HG03280 (cell line): Measurements from ENCODE around the gene SLAMF9.

Experiments used
- ATAC-seq: cut with Tn5 transposase; IDR thresholded peaks from one replicate; pipeline ENCODE4 v1.9.1; 2021; ENCODE audit warnings: mild to moderate bottlenecking, moderate library complexity; ENCODE audit not compliant: unreplicated experiment

The SLAMF9 gene

DNA sequence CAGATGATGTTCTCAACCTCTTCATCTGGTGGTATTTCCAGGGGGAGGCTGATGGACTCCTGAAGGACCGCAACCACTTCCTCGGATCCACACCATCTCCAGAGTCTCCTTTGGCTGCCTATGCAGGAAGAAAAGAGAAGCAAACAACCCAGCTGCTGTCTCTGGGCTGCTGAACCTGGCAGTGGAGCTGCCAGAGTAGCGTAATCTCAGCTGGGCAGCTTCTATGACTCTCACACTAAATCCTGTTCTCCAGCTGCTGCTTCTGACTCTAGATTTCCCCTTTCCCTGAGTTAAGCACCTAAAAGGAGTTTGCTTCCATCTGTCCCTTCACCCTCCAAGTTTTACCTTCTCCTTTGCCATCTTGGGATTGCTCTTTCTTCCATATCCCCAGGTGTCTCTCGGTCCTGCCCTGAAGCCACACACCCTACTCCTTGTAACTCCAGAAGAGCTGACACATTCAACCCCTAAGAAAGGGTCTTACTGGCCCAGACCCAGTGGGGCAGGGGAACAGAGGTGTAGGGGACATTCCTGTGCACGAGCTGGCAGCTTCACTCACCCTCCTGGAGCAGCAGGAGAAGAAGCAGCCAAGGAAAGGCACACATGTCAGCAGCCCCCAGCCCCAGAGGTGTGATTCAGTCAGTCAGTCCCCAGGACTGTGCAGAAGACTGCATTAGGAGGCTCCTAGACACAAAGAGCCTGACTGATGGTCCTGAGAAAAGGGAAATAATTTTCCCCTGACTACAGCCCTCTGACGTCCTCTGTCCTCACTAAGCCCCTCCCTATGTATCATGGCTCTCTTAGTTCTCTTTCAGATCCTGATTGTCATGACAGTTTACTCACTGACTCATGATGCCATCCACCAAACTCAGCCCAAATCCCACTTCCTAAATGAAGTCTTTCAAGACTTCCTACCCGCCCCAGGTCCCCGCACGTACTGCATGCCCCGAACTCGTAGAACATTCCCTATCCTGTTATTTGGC is at the start of gene SLAMF9:
Gene SLAMF9 (minus strand): TSS at position 702 of the 980 bp plus-strand sequence. CDS start 100 bp downstream, at position 602.
- ATAC-seq = no peak

- ATAC-seq = no peak
Measured at GRCh38 chr1:160001440-160001839, 47.4 kb upstream of the SLAMF9 start.

DNA sequence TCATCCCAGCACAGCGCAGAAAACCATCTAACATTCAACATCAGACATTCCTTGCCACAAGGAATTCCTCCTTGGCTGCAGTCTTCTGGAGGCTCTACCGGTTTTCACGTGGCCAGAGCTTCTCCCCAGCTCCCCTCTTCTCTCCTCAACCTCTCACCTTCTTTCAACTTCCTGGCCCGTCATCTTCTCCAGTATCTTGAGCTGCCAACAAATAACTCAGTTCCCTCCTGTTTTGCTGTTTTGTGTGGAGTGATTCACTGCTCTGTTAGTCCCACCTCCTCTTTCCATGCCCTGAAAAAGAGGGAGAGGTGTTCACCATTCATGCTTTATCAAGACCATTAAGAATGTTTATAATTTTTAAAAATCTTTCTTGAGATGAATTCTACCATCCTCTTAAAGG is 45.2 kb upstream of the SLAMF9 start:
- no peak for ATAC-seq

DNA sequence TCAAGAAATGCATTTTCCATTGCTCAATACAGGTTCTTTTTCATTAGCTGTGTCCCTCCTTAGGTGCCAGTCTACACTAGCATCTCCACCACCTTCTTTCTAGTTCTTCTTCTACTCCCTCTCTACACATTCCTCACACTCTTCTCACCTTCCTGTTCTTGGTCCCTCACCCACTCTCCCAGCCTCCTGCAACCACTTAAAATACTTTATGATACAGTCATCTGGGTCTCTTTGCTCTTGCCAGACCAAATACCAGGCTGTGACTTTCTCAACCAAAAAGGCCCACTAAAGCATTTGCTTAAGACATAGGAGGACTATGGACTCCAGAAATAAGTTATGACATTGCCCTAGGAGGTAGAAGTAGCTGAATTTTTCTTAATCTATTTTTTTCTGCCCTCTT is 42.6 kb upstream of the SLAMF9 start:
- no peak for ATAC-seq

DNA sequence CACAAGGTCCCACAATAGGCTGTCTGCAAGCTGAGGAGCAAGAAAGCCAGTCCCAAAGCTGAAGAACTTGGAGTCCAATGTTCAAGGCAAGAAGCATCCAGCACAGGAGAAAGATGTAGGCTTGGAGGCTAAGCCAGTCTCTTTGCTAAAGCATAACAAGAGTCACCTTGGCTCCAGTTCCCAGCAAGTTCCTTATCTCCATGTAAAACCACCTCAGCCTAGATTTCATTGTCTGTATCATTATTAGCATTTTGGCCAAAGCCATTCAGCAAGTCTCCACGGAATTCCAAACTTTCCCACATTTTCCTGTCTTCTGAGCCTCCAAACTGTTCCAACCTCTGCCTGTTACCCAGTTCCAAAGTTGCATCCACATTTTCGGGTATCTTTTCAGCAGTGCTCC is 40.9 kb upstream of the SLAMF9 start:
- no peak for ATAC-seq

GRCh38 chr1:159993911-159994310 is 39.9 kb upstream of the SLAMF9 start:
- ATAC-seq = no peak

GRCh38 chr1:159992161-159992560 is 38.1 kb upstream of the SLAMF9 start:
- no peak for ATAC-seq

DNA sequence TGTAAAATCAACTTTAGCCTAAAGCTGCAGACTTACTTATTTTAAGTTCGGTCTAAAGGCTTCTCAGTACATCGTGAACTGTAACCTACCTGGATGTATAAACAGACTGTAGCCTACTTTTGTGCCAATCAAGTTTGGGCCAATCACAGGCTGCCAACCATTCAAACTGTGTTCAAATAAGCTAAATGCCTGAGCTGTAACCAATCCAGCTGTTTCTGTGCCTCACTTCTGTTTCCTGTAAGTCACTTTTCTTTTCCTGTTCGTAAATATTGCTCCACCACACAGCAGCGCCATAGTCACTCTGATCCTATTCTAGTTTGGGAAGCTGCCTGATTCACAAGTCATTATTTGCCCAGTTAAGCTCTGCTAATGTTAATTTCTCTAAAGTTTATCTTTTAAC is 37.5 kb upstream of the SLAMF9 start:
- ATAC-seq = no peak

DNA sequence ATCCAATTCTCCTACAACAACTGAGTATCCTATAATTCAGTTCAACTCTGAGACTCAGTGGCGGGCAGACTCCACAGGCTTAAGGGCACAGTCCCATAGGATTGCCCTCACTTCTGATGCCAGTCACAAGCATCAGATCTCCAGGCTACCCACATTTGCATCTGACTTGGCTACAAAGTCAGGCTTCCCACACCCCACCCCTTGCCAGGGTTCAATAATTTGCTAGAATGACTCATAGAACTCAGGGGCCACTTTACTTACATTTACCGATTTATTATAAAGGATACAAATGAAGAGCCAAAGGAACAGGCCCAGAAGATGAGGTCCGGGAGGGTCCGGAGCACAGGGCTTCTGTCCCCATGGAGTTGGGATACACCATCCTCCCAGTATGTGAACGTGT is 36.0 kb upstream of the SLAMF9 start:
- ATAC-seq = no peak

DNA sequence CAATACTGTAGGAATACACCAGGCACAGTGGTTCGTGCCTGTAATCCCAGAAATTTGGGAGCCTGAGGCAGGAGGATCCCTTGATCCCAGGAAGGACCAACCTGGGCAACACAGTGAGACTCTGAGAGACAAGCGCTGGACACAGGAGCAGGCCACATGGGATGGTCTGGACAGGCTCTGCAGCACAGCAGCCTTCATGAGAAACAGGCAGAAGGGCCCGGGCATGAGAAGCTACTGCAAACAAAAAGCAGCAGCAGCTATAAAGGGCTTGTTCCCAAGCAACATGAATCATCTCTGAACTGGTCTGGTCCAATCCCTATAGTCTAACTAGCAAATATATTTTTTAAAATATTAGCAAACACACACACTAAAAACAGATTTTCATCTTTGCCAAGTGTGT is 35.5 kb upstream of the SLAMF9 start:
- no peak for ATAC-seq

- no peak for ATAC-seq
Measured at GRCh38 chr1:159988006-159988405, 34.0 kb upstream of the SLAMF9 start.

- no peak for ATAC-seq
Measured at GRCh38 chr1:159987186-159987585, 33.1 kb upstream of the SLAMF9 start.

DNA sequence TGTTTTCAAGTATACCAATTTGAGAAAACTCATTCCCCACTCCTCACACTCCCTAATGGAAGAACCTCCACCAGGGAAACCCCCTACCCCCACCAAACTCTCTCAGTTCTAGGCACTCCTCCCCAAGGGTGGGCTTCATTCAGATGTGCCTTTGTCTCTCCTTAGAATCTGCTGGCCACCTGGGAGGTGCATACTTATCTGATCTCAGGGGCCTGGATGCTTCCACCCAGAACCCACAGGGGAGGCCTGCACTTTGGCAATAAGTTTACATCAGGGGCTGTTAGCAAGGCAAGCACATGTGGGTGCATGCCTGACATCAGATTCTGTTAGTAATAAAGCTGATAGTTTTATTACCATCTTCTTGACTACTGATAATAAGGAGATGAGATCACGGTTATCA is 32.5 kb upstream of the SLAMF9 start:
- no peak for ATAC-seq

DNA sequence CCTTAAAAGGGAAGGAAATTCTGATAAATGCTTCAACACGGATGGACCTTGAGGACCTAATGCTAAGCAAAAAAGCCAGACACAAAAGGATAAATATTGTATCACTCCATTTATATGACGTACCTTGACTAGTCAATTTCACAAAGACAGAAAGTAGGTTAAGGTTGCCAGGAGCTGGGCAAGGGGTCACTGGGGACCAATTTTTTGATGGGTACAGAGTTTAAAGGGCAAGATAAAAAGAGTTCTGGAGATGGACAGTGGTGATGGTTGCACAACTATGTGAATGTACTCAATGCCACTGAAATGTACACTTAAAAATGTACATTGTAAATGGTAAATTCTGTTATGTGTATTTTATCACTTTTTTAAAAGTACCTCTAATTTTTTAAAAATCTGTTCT is 32.1 kb upstream of the SLAMF9 start:
- ATAC-seq = no peak

DNA sequence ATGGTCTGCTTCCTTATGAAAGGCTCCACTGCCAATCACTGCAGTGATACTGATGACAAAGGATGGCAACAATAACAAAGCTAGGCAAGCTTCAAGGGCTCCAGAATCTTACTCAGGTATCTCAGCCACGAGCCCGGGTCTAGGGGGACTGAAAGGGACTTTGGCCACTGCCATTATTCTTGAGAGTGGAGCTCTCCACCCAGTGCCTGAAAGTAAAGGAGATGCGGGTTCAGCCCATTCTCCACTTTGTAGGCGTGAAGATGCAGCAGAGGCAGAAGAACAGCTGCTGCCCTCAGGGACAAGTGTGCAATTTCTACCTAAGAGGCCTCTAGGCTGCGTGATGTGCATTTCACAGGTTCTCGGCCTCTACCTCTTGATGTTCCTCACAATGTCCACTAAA is 31.4 kb upstream of the SLAMF9 start:
- ATAC-seq = no peak

- no peak for ATAC-seq
Measured at GRCh38 chr1:159983681-159984080, 29.6 kb upstream of the SLAMF9 start.

DNA sequence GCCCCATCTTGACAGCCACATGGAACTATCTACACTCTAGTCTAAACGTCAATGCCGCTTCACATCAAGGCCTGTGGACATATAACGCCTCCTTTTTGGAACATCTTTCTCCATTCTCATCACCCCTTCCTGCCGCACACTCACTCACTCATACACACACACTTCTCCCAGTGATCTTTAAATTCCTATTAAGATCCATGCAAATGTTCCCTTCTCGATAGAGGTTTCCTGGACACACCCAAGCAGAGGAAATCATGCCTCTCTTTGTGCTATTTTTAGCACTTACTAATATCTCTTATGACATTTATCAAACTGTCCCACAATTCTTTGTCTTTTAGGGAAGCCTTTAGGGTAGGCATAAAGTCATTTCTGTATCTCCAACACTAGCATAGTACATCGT is 28.2 kb upstream of the SLAMF9 start:
- ATAC-seq = no peak

GRCh38 chr1:159981351-159982055 is 27.5 kb upstream of the SLAMF9 start:
- no peak for ATAC-seq

- ATAC-seq = no peak
Measured at GRCh38 chr1:159980786-159981185, 26.7 kb upstream of the SLAMF9 start.

DNA sequence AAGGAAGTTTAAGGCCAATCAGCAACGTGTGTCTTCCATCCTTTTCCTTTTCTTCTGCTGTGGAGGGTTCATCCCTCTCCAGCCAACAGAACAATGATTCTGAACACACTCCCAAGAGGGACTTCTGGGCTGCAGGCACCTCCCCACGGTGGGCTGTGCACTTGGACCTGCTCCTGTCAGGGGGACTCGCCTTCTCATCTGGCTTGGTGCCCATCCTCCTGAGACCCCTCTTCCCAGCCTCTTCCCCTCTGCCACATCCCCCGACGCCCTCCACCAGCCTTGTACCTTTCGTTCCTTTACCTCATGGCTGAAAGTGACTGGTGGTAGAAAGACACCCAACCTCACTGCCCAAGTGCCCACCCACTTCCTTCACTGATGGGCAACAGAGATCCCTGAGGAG is 26.0 kb upstream of the SLAMF9 start:
- no peak for ATAC-seq

GRCh38 chr1:159979257-159979656 is 25.2 kb upstream of the SLAMF9 start:
- no peak for ATAC-seq

DNA sequence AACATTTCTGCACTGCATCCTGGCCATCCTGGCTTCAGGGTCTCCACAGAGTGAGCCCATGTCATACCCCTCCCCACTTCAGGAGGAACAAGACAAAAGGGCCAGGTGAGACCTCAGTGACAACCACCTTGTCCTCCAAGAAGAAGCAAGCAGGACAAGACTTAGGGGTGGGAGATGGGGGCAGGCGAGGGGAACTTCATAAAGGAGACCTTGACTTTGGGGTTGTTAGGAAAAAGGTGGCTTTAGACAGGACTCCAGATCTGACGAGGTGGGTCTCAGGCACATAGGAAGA is 24.0 kb upstream of the SLAMF9 start:
- ATAC-seq = no peak
